ENCODE data around the gene ZNF710. TPM values are rescaled to one million over a fixed set of nuclear protein-coding genes. Genes with fewer than 3 reads are reported as not detected.

ZNF710 gene
- total and polyA plus RNA-seq, 2 of the 13 experiments (the other 11 are each of a cell fraction or from before 2014, with no cell fraction given), result 4.7 to 20.6 TPM

DNA sequence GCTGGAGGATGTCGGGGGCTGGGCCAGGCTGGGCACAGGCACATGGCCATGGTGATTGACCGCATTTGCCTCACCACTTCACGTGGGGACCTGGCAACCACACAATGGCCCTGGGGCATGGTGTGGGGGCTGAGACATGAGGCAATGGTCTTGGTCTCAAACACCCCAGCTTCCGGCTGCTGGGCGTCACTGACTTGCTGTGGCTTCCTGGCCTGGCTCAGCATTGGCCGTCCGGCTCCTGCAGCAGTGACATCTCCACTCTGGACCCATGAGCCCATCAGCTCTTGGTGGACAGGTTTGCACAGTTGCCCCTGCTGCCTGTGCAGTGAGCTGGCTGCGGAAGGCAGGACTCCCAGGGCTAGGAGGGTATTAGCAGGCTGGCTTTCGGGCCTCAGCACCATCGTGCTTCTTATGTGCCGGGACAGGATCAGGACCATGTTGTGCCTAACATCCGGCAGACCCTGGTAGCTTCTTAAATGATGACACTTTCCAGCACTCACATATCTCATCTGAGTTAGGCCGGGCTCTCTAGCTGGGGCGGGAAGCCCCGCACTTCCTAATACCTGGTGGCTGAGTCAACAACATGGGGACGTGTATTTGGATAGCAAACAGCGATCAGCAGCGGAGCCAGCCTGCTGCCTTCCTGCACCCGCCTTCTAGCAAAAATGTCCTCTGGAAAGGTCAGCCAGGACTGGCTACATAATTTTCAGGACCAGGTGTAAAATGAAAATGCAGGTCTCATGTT lies 34.1 kb downstream of the ZNF710 start (continued):
- no peak for TF ChIP-seq ARID3A (IDR thresholded peaks at IDR 0.05; ENCODE audit: low read depth, low read length)
- TF ChIP-seq, protein P1, sequence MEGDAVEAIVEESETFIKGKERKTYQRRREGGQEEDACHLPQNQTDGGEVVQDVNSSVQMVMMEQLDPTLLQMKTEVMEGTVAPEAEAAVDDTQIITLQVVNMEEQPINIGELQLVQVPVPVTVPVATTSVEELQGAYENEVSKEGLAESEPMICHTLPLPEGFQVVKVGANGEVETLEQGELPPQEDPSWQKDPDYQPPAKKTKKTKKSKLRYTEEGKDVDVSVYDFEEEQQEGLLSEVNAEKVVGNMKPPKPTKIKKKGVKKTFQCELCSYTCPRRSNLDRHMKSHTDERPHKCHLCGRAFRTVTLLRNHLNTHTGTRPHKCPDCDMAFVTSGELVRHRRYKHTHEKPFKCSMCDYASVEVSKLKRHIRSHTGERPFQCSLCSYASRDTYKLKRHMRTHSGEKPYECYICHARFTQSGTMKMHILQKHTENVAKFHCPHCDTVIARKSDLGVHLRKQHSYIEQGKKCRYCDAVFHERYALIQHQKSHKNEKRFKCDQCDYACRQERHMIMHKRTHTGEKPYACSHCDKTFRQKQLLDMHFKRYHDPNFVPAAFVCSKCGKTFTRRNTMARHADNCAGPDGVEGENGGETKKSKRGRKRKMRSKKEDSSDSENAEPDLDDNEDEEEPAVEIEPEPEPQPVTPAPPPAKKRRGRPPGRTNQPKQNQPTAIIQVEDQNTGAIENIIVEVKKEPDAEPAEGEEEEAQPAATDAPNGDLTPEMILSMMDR (CRISPR knock-in tag; IDR thresholded peaks at IDR 0.05), result no peak
- no peak for TF ChIP-seq NR2C2 (CRISPR knock-in tag; IDR thresholded peaks at IDR 0.05; ENCODE audit: borderline replicate concordance)
- TF ChIP-seq, protein P2, sequence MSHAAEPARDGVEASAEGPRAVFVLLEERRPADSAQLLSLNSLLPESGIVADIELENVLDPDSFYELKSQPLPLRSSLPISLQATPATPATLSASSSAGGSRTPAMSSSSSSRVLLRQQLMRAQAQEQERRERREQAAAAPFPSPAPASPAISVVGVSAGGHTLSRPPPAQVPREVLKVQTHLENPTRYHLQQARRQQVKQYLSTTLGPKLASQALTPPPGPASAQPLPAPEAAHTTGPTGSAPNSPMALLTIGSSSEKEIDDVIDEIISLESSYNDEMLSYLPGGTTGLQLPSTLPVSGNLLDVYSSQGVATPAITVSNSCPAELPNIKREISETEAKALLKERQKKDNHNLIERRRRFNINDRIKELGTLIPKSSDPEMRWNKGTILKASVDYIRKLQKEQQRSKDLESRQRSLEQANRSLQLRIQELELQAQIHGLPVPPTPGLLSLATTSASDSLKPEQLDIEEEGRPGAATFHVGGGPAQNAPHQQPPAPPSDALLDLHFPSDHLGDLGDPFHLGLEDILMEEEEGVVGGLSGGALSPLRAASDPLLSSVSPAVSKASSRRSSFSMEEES (CRISPR knock-in tag; IDR thresholded peaks at IDR 0.05), result no peak
- TF ChIP-seq NR2F2 (IDR thresholded peaks at IDR 0.05; ENCODE audit: borderline replicate concordance, low read depth), result no peak
- no peak for TF ChIP-seq HHEX (CRISPR knock-in tag; IDR thresholded peaks at IDR 0.05)
- peak; percentile 92 for TF ChIP-seq BCL6 (CRISPR knock-in tag; IDR thresholded peaks at IDR 0.05)
- TF ChIP-seq, protein P3, sequence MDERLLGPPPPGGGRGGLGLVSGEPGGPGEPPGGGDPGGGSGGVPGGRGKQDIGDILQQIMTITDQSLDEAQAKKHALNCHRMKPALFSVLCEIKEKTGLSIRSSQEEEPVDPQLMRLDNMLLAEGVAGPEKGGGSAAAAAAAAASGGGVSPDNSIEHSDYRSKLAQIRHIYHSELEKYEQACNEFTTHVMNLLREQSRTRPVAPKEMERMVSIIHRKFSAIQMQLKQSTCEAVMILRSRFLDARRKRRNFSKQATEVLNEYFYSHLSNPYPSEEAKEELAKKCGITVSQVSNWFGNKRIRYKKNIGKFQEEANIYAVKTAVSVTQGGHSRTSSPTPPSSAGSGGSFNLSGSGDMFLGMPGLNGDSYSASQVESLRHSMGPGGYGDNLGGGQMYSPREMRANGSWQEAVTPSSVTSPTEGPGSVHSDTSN (CRISPR knock-in tag; IDR thresholded peaks at IDR 0.05), result no peak
- no peak for TF ChIP-seq ZNF143 (CRISPR knock-in tag; IDR thresholded peaks at IDR 0.05)
- TF ChIP-seq SRSF9 (IDR thresholded peaks at IDR 0.05; ENCODE audit: borderline replicate concordance, insufficient read depth, low read depth, low read length, poor library complexity, severe bottlenecking), result no peak
- TF ChIP-seq RERE (CRISPR knock-in tag; IDR thresholded peaks at IDR 0.05; ENCODE audit: low read depth), result no peak
- TF ChIP-seq ZNF557 (CRISPR knock-in tag; IDR thresholded peaks at IDR 0.05), result no peak
- peak; percentile 65; the same call in 1 of the 2 replicates for TF ChIP-seq RXRB (CRISPR knock-in tag; IDR thresholded peaks at IDR 0.05; ENCODE audit: borderline replicate concordance)
- peak; percentile 39; the same call in 1 of the 2 replicates for TF ChIP-seq ARNT2 (CRISPR knock-in tag; IDR thresholded peaks at IDR 0.05; ENCODE audit: low read depth)
- TF ChIP-seq RXRA (CRISPR knock-in tag; IDR thresholded peaks at IDR 0.05), result peak; percentile 58

Measured in HepG2 (cell line).